SK-N-SH (cell line): ENCODE measurements around the gene DECR2. TPM values are rescaled to one million over a fixed set of nuclear protein-coding genes. Genes with fewer than 3 reads are reported as not detected.

ENCODE experiments used
- CTCF ChIA-PET: fragments of 300-600, 350-600 bp; formaldehyde crosslinking; extraction: SDS; loops from one replicate; lab custom pipeline; 2021; lab: Yijun Ruan, JAX
- POLR2A ChIA-PET: fragments of 350-600 bp; sonication (Branson Sonifier 250); formaldehyde crosslinking; extraction: SDS; loops from one replicate; lab custom pipeline; 2020; ENCODE audit warnings: antibody characterized with exemption, inconsistent platforms; lab: Yijun Ruan, JAX
- DNase-seq: peaks from one replicate; pipeline ENCODE4 v3.0.0; 2012
- H2AFZ ChIP-seq: fragments of 200-600 bp; sonication (generic); 2 replicates; pipeline ENCODE4 v1.8.1; 2016; ENCODE audit warnings: antibody characterized with exemption, mild to moderate bottlenecking, low read depth
- H3F3A ChIP-seq: fragments of 200-600 bp; sonication (generic); replicated peaks from 2 replicates; pipeline ENCODE3; 2016; ENCODE audit warnings: antibody characterized with exemption, mild to moderate bottlenecking; ENCODE audit not compliant: insufficient read depth
- H3K27ac ChIP-seq, 2 experiments: fragments of 200-500 bp in 1 of 2; fragments of 200-600 bp in 1 of 2; sonication (Bioruptor generic) in 1 of 2; sonication (generic), shearing (Covaris generic) in 1 of 2; 2 replicates each; pipeline versions ENCODE4 v1.5.1 to v1.6.1; 2014 to 2016; ENCODE audit warnings: low read depth in 2 of 2, inconsistent platforms in 1 of 2, low read length in 1 of 2, mild to moderate bottlenecking in 1 of 2, mixed read lengths in 1 of 2
- H3K27me3 ChIP-seq: fragments of 200-600 bp; sonication (generic), shearing (Covaris generic); 2 replicates; pipeline ENCODE4 v1.6.1; 2016; ENCODE audit warnings: mixed run types; ENCODE audit not compliant: insufficient read depth
- H3K36me3 ChIP-seq, 2 experiments: fragments of 200-500 bp in 1 of 2; fragments of 200-600 bp in 1 of 2; sonication (Bioruptor generic) in 1 of 2; sonication (generic) in 1 of 2; replicated peaks in 1 of 2; 2 replicates each; pipeline versions ENCODE3 to v1.5.1; 2014 to 2016; ENCODE audit warnings: low read length in 1 of 2, mild to moderate bottlenecking in 1 of 2; ENCODE audit not compliant: insufficient read depth in 2 of 2, control insufficient read depth in 1 of 2
- H3K4me1 ChIP-seq, 2 experiments: fragments of 200-500 bp in 1 of 2; fragments of 200-600 bp in 1 of 2; sonication (Bioruptor generic) in 1 of 2; sonication (generic), shearing (Covaris generic) in 1 of 2; 2 replicates each; pipeline versions ENCODE4 v1.5.1 to v1.6.1; 2014 to 2016; ENCODE audit warnings: low read depth in 1 of 2, low read length in 1 of 2, mixed run types in 1 of 2; ENCODE audit not compliant: insufficient read depth in 2 of 2, control insufficient read depth in 1 of 2
- H3K4me2 ChIP-seq: fragments of 200-600 bp; sonication (generic), shearing (Covaris generic); 2 replicates; pipeline ENCODE4 v1.6.1; 2017; ENCODE audit warnings: mixed run types
- H3K4me3 ChIP-seq, 2 experiments: fragments of 200-500 bp in 1 of 2; fragments of 200-600 bp in 1 of 2; sonication (Bioruptor generic) in 1 of 2; sonication (generic), shearing (Covaris generic) in 1 of 2; 2 replicates each; pipeline versions ENCODE4 v1.5.1 to v1.8.1; 2014 to 2016; ENCODE audit warnings: low read depth in 2 of 2, inconsistent platforms in 1 of 2, low read length in 1 of 2, mild to moderate bottlenecking in 1 of 2, mixed read lengths in 1 of 2, moderate library complexity in 1 of 2
- H3K79me2 ChIP-seq: fragments of 200-600 bp; sonication (generic); 2 replicates; pipeline ENCODE4 v1.8.1; 2017; ENCODE audit warnings: mild to moderate bottlenecking; ENCODE audit not compliant: insufficient read depth
- H3K9ac ChIP-seq: fragments of 200-600 bp; sonication (generic); 2 replicates; pipeline ENCODE4 v1.6.1; 2017; ENCODE audit warnings: mixed run types
- H3K9me2 ChIP-seq: fragments of 200-600 bp; sonication (generic); 2 replicates; pipeline ENCODE4 v1.6.1; 2017; ENCODE audit warnings: mixed run types
- H3K9me3 ChIP-seq: fragments of 200-600 bp; sonication (generic); 2 replicates; pipeline ENCODE4 v1.6.1; 2017; ENCODE audit warnings: mixed run types, mild to moderate bottlenecking, moderate library complexity
- H4K20me1 ChIP-seq: fragments of 200-600 bp; sonication (generic); 2 replicates; pipeline ENCODE4 v1.6.1; 2017; ENCODE audit warnings: mild to moderate bottlenecking, mixed run types; ENCODE audit not compliant: insufficient read depth
- CHD2 ChIP-seq: fragments of 150-350 bp; IDR thresholded peaks from 2 replicates; pipeline ENCODE4 v1.6.1; 2018; ENCODE audit warnings: low read length; ENCODE audit not compliant: partially characterized antibody
- EZH2phosphoT487 ChIP-seq: fragments of 200-600 bp; sonication (generic); IDR thresholded peaks from 2 replicates; pipeline ENCODE4 v1.6.1; 2017; ENCODE audit warnings: low read depth, mixed run types, mild to moderate bottlenecking, antibody characterized with exemption, moderate library complexity, borderline replicate concordance
- FOXM1 ChIP-seq: IDR thresholded peaks from 2 replicates; pipeline ENCODE4 v1.4.0; 2012; ENCODE audit warnings: low read depth, mild to moderate bottlenecking
- IRF3 ChIP-seq: fragments of 150-350 bp; IDR thresholded peaks from 2 replicates; pipeline ENCODE4 v1.6.1; 2016; ENCODE audit warnings: mild to moderate bottlenecking, low read depth, low read length
- MXI1 ChIP-seq: IDR thresholded peaks from 2 replicates; pipeline ENCODE4 v1.6.1; 2012; ENCODE audit warnings: mild to moderate bottlenecking, low read depth, low read length, improper control_type of control experiment
- NFIC ChIP-seq: IDR thresholded peaks from 2 replicates; pipeline ENCODE4 v1.4.0; 2012; ENCODE audit warnings: borderline replicate concordance
- NRF1 ChIP-seq: IDR thresholded peaks from 2 replicates; pipeline ENCODE4 v1.6.1; 2012; ENCODE audit warnings: low read depth, mild to moderate bottlenecking, low read length
- PBX3 ChIP-seq: IDR thresholded peaks from 2 replicates; pipeline ENCODE4; 2012
- RAD21 ChIP-seq: IDR thresholded peaks from 2 replicates; pipeline ENCODE4 v1.6.1; 2012; ENCODE audit warnings: mild to moderate bottlenecking, low read length
- SIN3A ChIP-seq: IDR thresholded peaks from 2 replicates; pipeline ENCODE4 v1.6.1; 2012; ENCODE audit warnings: low read depth, mild to moderate bottlenecking, low read length, moderate library complexity, borderline replicate concordance
- SMC3 ChIP-seq: IDR thresholded peaks from 2 replicates; pipeline ENCODE4 v1.6.1; 2012; ENCODE audit warnings: low read depth, low read length, improper control_type of control experiment
- TEAD4 ChIP-seq: IDR thresholded peaks from 2 replicates; pipeline ENCODE4 v1.4.0; 2012; ENCODE audit warnings: mild to moderate bottlenecking, borderline replicate concordance; ENCODE audit not compliant: insufficient read depth
- ZBTB33 ChIP-seq: IDR thresholded peaks from 2 replicates; pipeline ENCODE4 v1.4.0; 2012; ENCODE audit warnings: low read depth, borderline replicate concordance
- WGBS: methylation state at CpG from one replicate; pipeline ENCODE4 v1.1.6; 2017; ENCODE audit warnings: low lambda C conversion rate; 5-methylcytosine and 5-hydroxymethylcytosine counted together
- polyA plus RNA-seq, 3 experiments: library from polyadenylated mRNA; depleted of rRNA; stranded (reverse); fragments of >200 nt; gene quantifications; 2 replicates each; pipeline ENCODE4 v1.2.3, GENCODE V29; 2012
- TF ChIP-seq, protein P1 (sequence below): fragments of 200-600 bp; sonication (generic); IDR thresholded peaks from 2 replicates; pipeline ENCODE4 v1.6.1; 2017; ENCODE audit warnings: antibody characterized with exemption, mild to moderate bottlenecking, moderate library complexity
- TF ChIP-seq, protein P2 (sequence below): IDR thresholded peaks from 2 replicates; pipeline ENCODE4 v1.6.1; 2012; ENCODE audit warnings: mild to moderate bottlenecking, low read depth, low read length, moderate library complexity

Gene DECR2
- polyA plus RNA-seq, 1 of the 3 experiments (the other 2 are of a cell fraction): 53.0 TPM

DNA sequence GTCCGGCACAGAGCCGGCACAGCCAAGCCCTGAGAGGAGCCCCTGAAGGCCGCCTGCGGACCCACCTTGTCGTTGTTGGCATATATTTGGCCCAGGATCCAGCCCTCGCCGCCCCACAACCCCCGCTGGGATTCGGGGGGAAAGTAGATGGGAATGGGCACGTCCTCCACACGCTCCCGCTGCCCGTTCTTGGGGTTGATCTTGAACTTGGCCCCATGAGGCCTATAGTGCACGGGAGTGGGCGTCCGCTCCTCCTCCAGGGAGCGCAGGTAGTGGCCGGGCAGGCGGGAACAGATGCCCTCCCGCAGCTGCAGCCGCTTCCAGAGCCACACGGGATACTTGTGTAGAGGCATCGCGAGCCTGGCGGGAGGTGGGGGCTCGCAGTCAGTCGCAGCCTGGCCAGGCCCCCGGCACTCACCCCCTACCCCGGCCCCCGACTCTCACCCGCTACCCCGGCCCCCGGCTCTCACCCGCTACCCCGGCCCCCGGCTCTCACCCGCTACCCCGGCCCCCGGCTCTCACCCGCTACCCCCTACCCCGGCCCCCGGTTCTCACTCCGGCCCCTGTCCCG, 31.7 kb upstream of the DECR2 start:
- no peaks in the 10 kb centered on the region for H3K9me3 ChIP-seq
- H3K79me2 ChIP-seq: no peaks in the 10 kb centered on the region; the same call in 1 of the 2 replicates
- no peak overlapping the region for H3K9ac ChIP-seq
- peaks cover 8 to 20% of the 10 kb centered on the region in 2 experiments; a peak in 2 of 4 replicates for H3K4me1 ChIP-seq
- no peak overlapping the region for H2AFZ ChIP-seq
- ChIA-PET CTCF (interaction anchor here (0.7 to 1.9 kb wide), 6 partner anchors 8 to 273 kb away, joined by 3 to 16 read pairs (median 4); no protein-coding TSS in a partner anchor), POLR2A (interaction anchor here (1.6 kb wide), 1 partner anchor 12 kb away, joined by 4 read pairs; the partner anchor contains the start of gene PGAP6)
- WGBS: 22% methylated on average over 29 of the region's 44 CpGs
- DNase-seq: peak; percentile 76
- H3K9me2 ChIP-seq: no peaks in the 10 kb centered on the region
- H3K27me3 ChIP-seq: no peaks in the 10 kb centered on the region
- H3K4me3 ChIP-seq: peak overlapping the region; percentile 50 to 60
- peaks cover 2 to 52% of the 10 kb centered on the region in 2 experiments for H3K36me3 ChIP-seq
- H3K27ac ChIP-seq: no peak overlapping the region; a peak in 1 of 4 replicates
- H4K20me1 ChIP-seq: no peaks in the 10 kb centered on the region
- H3F3A ChIP-seq: peaks cover 12% of the 10 kb centered on the region
- peak overlapping the region; percentile 89 for H3K4me2 ChIP-seq
- TF ChIP-seq CHD2 (no peak), NRF1 (no peak), TEAD4 (no peak), FOXM1 (no peak), SIN3A (no peak), EZH2phosphoT487 (no peak)

DNA sequence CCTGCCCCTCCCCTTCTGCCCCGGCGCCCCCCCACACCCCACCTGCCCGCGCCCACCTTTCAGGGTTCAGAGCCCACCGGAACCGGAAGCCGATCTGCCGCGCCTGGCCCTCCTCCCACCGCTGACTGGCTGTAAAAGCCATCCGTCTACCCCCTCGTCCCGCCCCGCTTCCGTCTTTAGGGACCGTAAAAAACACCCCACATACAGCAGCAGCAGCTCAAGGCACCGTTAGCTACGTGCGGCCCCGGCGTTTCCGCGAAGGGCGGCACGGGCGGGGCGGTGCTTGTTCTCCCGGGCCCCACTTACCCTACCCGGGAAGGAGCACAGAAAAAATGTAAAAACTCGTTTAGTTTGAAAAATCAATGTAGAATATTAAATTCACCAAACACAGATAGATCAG, 31.2 kb upstream of the DECR2 start, which contains the start of gene MRPL28:
MRPL28 (minus strand) TSS at position 96 of the 400 bp plus-strand sequence. CDS start 320 bp downstream, outside the sequence.
- peak within 1 kb of the TSS; percentile 19 to 84; a peak in 3 of 4 replicates for H3K27ac ChIP-seq
- H3K4me3 ChIP-seq: peak within 1 kb of the TSS; percentile 50 to 60
- no peaks in the 10 kb centered on the region; the same call in 1 of the 2 replicates for H3K79me2 ChIP-seq
- H2AFZ ChIP-seq: peak within 1 kb of the TSS; percentile 61
- POLR2A ChIA-PET: interaction anchor here (1.6 kb wide), 1 partner anchor 11 kb away, joined by 4 read pairs; the partner anchor contains the start of gene PGAP6
- no peak within 1 kb of the TSS for H3K9ac ChIP-seq
- peak; percentile 99 for DNase-seq
- peaks cover 12% of the 10 kb centered on the region for H3F3A ChIP-seq
- WGBS: 1% methylated on average over 27 of the region's 30 CpGs
- CTCF ChIA-PET: interaction anchor here (0.7 to 1.9 kb wide), 5 partner anchors 8 to 274 kb away, joined by 3 to 16 read pairs (median 4); no protein-coding TSS in a partner anchor
- peaks cover 2 to 55% of the 10 kb centered on the region in 2 experiments for H3K36me3 ChIP-seq
- peaks cover 8 to 20% of the 10 kb centered on the region in 2 experiments; a peak in 2 of 4 replicates for H3K4me1 ChIP-seq
- H3K9me3 ChIP-seq: no peaks in the 10 kb centered on the region
- no peaks in the 10 kb centered on the region for H3K27me3 ChIP-seq
- H3K9me2 ChIP-seq: no peaks in the 10 kb centered on the region
- H4K20me1 ChIP-seq: no peaks in the 10 kb centered on the region
- H3K4me2 ChIP-seq: peak within 1 kb of the TSS; percentile 89
- TF ChIP-seq NFIC (no peak), RAD21 (no peak), ZBTB33 (peak; percentile 52; the same call in 1 of the 2 replicates), IRF3 (peak; percentile 96), PBX3 (peak; percentile 99), SMC3 (no peak), NRF1 (no peak), SIN3A (peak; percentile 52; the same call in 1 of the 2 replicates), MXI1 (peak; percentile 40; the same call in 1 of the 2 replicates)
- TF ChIP-seq, protein P1, sequence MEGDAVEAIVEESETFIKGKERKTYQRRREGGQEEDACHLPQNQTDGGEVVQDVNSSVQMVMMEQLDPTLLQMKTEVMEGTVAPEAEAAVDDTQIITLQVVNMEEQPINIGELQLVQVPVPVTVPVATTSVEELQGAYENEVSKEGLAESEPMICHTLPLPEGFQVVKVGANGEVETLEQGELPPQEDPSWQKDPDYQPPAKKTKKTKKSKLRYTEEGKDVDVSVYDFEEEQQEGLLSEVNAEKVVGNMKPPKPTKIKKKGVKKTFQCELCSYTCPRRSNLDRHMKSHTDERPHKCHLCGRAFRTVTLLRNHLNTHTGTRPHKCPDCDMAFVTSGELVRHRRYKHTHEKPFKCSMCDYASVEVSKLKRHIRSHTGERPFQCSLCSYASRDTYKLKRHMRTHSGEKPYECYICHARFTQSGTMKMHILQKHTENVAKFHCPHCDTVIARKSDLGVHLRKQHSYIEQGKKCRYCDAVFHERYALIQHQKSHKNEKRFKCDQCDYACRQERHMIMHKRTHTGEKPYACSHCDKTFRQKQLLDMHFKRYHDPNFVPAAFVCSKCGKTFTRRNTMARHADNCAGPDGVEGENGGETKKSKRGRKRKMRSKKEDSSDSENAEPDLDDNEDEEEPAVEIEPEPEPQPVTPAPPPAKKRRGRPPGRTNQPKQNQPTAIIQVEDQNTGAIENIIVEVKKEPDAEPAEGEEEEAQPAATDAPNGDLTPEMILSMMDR: no peak
- TF ChIP-seq, protein P2, sequence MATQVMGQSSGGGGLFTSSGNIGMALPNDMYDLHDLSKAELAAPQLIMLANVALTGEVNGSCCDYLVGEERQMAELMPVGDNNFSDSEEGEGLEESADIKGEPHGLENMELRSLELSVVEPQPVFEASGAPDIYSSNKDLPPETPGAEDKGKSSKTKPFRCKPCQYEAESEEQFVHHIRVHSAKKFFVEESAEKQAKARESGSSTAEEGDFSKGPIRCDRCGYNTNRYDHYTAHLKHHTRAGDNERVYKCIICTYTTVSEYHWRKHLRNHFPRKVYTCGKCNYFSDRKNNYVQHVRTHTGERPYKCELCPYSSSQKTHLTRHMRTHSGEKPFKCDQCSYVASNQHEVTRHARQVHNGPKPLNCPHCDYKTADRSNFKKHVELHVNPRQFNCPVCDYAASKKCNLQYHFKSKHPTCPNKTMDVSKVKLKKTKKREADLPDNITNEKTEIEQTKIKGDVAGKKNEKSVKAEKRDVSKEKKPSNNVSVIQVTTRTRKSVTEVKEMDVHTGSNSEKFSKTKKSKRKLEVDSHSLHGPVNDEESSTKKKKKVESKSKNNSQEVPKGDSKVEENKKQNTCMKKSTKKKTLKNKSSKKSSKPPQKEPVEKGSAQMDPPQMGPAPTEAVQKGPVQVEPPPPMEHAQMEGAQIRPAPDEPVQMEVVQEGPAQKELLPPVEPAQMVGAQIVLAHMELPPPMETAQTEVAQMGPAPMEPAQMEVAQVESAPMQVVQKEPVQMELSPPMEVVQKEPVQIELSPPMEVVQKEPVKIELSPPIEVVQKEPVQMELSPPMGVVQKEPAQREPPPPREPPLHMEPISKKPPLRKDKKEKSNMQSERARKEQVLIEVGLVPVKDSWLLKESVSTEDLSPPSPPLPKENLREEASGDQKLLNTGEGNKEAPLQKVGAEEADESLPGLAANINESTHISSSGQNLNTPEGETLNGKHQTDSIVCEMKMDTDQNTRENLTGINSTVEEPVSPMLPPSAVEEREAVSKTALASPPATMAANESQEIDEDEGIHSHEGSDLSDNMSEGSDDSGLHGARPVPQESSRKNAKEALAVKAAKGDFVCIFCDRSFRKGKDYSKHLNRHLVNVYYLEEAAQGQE: no peak
